ENCODE results near the gene MAPRE3. TPM values are rescaled to one million over a fixed set of nuclear protein-coding genes. Genes with fewer than 3 reads are reported as not detected.

MAPRE3 gene
- total and polyA plus RNA-seq, 2 donors (not counting 3 experiments of a cell fraction or from before 2014, with no cell fraction given) = 4.4 to 6.1 TPM

DNA sequence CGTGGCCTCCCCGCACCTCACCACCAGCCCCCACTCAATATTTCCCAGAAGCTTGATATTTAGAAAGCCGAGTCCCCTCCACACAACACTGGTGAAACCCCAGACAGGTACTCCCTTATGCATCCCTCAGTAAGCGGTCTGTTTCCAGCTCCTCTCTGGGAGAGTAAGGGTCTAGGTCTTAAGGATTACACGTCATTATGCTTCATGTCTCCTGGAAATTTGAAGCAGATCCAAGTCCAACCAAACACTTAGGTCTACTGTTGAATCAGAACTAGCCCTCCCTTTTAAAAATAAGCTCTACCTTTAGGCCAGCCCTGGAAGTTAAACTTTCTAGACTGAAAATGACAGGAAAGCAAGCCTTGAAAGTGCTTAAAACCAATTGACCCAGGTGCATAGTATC is 102.5 kb downstream of the MAPRE3 start:
- H3K9me3 ChIP-seq (replicated peaks; ENCODE audit: control insufficient read depth, insufficient read depth, low read length) = no peaks in the 10 kb centered on the region
- H3K9ac ChIP-seq (replicated peaks; ENCODE audit: extremely low read depth, insufficient read depth, low read length) = no peak overlapping the region
- BruUV-seq (replicated peaks) = no TSS peak
- no peaks in the 10 kb centered on the region for H3K27me3 ChIP-seq (ENCODE audit: control insufficient read depth in 2 of 2, insufficient read depth in 2 of 2, low read length in 2 of 2)
- DNase-seq (ENCODE audit: low read depth, low spot score) (no peak), FAIRE-seq (no peak)
- POLR2A ChIA-PET = interaction anchor here (0.9 kb wide), 1 partner anchor 9 kb away, joined by 4 read pairs; no protein-coding TSS in a partner anchor
- H3K4me2 ChIP-seq (ENCODE audit: insufficient read depth, low read length) = no peak overlapping the region
- intact Hi-C loops (cut with micrococcal nuclease) (loop anchor here (2.0 kb wide), 1 partner anchor 224 kb away; the partner anchor contains the start of gene DPYSL5), dilution Hi-C loops (cut with MboI; ENCODE audit: extremely low pct_ligation_motif_present, low sequenced_read_pairs) (no loop called here)
- CTCF ChIA-PET = interaction anchor here (1.0 to 2.8 kb wide), 4 partner anchors 8 to 118 kb away, joined by 3 to 27 read pairs (median 22); partner anchors contain the start of gene AGBL5
- H4K20me1 ChIP-seq (replicated peaks; ENCODE audit: control insufficient read depth, extremely low read depth, insufficient read depth, low read length) = no peaks in the 10 kb centered on the region
- H3K36me3 ChIP-seq (ENCODE audit: control insufficient read depth in 2 of 2, extremely low read depth in 1 of 2, insufficient read depth in 2 of 2, low read length in 2 of 2) = peaks cover 11 to 12% of the 10 kb centered on the region in 2 experiments
- H3K27ac ChIP-seq (ENCODE audit: insufficient read depth, low read depth, low read length) = no peak overlapping the region
- H3K79me2 ChIP-seq (ENCODE audit: control insufficient read depth, insufficient read depth, low read length) = peaks cover 34% of the 10 kb centered on the region
- peaks cover 17% of the 10 kb centered on the region for H3K4me1 ChIP-seq (ENCODE audit: control insufficient read depth, extremely low read depth, insufficient read depth, low read length)
- H3K4me3 ChIP-seq (replicated peaks in 1 of 3; ENCODE audit: insufficient read depth in 1 of 3, low read depth in 1 of 3, low read length in 3 of 3) = no peak overlapping the region
- H2AFZ ChIP-seq (ENCODE audit: low read depth, low read length) = no peak overlapping the region
- no peaks in the 10 kb centered on the region for H3K9me1 ChIP-seq (replicated peaks; ENCODE audit: control insufficient read depth, extremely low read depth, insufficient read depth, low read length)
- TF ChIP-seq, protein P1, sequence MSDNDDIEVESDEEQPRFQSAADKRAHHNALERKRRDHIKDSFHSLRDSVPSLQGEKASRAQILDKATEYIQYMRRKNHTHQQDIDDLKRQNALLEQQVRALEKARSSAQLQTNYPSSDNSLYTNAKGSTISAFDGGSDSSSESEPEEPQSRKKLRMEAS (IDR thresholded peaks at IDR 0.05; ENCODE audit: insufficient read depth, insufficient read length) = no peak
- TF ChIP-seq FOS (IDR thresholded peaks at IDR 0.05; ENCODE audit: borderline replicate concordance, insufficient read depth, low read length) (no peak), POLR2A (IDR thresholded peaks at IDR 0.05; ENCODE audit: low read depth, low read length) (no peak), EZH2 (IDR thresholded peaks at IDR 0.05; ENCODE audit: borderline replicate concordance, low read depth, low read length, severe bottlenecking) (no peak), JUN (IDR thresholded peaks at IDR 0.05; ENCODE audit: borderline replicate concordance, insufficient read depth, insufficient read length, low read depth) (no peak), POLR2AphosphoS5 (IDR thresholded peaks at IDR 0.05; ENCODE audit: insufficient read depth, low read depth, low read length) (no peak)
- TF ChIP-seq, protein P2, sequence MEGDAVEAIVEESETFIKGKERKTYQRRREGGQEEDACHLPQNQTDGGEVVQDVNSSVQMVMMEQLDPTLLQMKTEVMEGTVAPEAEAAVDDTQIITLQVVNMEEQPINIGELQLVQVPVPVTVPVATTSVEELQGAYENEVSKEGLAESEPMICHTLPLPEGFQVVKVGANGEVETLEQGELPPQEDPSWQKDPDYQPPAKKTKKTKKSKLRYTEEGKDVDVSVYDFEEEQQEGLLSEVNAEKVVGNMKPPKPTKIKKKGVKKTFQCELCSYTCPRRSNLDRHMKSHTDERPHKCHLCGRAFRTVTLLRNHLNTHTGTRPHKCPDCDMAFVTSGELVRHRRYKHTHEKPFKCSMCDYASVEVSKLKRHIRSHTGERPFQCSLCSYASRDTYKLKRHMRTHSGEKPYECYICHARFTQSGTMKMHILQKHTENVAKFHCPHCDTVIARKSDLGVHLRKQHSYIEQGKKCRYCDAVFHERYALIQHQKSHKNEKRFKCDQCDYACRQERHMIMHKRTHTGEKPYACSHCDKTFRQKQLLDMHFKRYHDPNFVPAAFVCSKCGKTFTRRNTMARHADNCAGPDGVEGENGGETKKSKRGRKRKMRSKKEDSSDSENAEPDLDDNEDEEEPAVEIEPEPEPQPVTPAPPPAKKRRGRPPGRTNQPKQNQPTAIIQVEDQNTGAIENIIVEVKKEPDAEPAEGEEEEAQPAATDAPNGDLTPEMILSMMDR (IDR thresholded peaks at IDR 0.05; ENCODE audit: extremely low read depth in 1 of 2, insufficient read depth in 1 of 2, low read depth in 1 of 2, low read length in 2 of 2) = no peak

All from endothelial cell of umbilical vein (primary cell).